Fibroblast of skin of abdomen (primary cell): ENCODE data around the gene SLIT1.
"Not testable (repeated sequence)": the region's sequence is repeated elsewhere in the genome, so short reads cannot be mapped to it uniquely, and the experiment has no call there.

Experiments
- DNase-seq: peaks from one replicate; pipeline ENCODE4 v3.0.0-alpha.2; 2013

Gene SLIT1

DNA sequence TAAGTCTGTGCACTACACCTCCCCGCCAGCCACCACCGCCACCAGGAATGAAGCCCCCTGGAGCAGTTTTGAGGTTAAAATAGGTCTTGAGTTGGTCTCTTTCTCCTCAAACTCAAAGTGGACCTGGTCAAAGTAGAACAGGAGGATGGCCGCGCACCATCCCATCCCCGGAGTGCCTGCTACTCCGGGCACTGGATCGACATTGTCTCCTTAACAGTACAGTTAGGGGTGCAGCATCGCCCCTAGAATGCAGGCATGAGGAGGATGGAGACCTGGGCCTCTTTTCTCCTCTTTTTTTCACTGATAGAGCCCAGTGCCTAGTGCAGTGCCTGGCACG is 145.5 kb downstream of the SLIT1 start:
- DNase-seq = no peak

GRCh38 chr10:97039538-97040247 is 146.1 kb downstream of the SLIT1 start:
- DNase-seq = no peak

DNA sequence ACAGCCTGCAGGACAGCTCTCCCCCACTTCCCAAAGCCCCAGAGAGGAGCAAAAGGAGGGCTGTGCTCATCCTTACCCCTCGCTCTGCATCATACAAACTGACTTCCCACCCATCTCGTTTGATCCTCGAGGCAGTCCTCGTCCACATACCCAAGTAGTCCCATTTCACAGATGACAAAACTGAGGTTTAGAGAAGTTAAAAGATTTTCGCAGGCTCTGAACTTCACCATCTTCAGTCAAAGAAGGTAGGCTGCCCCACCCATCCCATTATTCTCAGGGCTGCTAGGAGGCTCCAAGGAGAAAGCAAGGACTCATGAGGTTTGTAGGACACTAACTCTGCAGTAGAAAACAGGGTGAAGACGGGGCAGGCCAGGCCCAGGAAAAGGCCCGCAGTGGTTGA is 147.1 kb downstream of the SLIT1 start:
- DNase-seq = no peak

DNA sequence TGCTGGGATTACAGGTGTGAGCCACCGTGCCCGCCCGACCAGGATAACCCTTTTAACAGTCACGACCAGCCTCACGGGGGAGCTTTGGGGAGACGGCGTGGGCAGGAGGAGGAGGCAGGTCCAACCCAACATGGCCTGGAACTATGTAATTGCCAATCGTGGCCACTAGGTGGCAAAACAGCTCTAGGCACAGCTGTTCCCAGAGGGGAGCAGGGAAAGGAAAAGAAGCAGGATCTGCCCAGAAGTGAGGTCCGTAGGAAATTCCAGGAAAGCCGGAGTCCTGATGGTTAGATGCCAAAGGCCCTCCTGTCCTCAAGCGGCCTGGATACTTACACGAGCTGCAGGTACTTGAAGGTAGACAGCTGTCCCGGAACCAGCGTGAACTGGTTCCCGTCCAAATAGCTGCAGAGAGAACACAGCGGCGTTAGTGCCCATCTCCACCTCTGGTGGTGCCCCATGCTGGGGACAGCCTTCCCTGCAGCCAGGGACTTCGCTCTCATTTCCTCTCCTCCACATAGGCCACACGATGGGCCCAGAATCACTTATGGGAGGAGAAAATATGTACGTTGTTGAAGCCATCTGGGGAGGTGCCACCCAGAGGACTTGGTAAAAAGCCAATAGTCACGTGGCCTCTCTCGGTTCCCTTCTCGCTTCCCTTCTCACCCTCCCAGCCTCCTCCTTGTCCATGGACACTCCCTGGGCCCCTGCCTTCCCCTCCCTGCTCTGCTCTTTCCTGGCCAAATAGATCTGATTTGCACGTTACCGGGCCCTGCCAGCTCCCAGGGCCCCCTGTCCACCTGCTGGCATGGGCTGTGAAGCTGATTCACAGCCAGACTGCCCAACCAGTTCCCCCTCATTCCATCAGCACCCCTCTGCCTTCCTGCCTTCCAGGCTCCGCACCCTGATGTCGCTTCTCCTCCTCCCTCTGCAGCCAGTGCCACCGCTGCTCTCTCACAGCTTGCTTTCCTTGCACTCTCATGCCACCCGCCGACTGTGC is 148.1 kb downstream of the SLIT1 start:
- peak; percentile 76 for DNase-seq

DNA sequence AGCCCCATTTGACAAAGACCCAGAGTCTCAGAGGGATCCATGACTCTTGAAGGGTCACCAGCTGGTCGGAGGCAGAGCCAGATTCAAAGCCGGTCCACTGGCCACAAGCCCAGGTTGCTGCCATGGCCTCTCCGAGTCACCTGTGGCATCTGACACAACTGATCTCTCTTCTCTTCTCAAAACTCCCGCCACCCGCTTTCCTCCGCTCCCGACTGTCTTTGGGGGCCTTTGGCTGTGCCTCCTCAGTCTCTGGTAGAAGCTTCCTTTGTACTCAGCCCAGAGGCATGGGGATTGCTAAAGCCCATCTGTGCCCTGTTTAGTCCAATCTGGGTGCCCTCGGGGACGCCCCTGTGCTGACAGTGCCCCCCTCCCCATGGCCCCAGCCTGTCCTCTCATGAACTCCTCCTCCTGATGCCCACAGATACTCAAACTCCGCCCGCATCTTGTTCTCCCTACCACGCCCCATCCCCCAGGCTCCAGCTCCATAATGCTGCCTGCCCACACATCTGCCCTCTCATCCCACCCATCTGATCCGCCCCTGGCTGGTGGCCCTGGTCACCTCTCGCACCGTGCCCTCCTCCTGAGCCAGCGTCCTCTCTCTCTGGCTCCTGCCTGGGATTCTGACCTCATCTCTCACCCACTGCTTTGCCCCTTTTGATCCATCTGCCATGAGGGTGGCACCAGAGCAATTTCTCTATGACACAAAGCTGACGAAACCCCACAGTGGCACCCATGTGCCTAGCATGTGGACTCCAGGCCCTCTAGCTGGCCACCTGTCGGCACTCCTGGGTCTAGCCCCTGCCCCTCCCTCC is 150.6 kb downstream of the SLIT1 start:
- no peak for DNase-seq

DNA sequence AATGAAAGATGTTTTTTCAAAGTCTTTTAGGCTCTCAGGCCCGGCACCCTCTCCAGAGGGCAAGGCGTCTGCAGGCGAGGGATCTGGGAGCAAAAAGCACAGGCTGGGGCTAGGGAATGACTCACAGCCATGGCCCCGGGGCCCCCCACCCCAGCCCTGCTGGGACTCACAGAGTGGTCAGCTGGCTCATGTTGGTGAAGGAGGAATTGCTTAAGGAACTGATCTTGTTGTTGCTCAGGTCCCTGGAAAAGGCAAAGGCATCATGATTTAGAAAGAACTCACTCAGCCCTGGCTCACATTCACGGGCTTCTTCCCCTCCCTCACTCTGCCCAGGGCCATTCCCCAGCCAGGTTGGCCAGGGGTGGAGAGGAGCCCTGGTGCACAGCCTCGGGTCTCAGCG is 151.5 kb downstream of the SLIT1 start:
- no peak for DNase-seq

- not testable (repeated sequence) for DNase-seq
These were observed 151.9 kb downstream of the SLIT1 start for GRCh38 chr10:97033841-97034240.

DNA sequence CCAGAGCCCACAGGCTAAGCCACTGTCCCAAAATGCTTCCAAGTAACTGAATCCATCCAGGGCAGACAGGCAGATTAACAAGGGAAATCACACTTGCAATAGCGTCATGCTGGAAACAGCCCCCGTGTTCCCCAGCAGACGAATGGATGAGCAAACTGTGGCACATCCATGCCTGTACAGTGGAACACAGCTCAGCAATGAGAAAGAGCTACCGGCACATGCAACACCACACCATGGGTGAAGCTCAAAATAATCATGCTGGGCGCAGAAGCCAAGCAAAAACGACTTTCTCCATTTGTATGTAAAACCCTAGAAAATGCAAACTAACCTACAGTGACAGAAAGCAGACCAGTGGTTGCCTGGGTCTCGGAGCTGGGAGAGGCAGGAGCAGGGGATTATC is 153.1 kb downstream of the SLIT1 start:
- no peak for DNase-seq

DNA sequence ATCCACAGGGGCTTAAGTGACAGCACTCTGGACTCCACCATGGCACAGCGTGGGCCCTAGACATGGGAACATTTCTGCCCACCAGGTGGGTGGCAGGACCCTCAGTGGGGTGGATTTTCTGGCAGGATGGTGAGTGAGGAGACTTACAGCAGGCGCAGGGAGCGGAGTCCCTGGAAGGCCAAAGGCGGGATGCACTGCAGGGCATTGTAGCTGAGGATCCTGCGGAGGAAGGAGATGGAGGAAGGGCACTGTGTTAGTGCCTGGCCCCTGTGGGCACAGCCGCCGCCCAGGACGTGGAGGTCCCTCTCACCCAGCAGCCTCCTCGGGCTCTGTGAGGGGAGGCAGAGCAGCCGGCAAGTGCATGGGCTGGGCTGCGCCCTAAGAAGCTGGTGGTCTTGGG is 154.3 kb downstream of the SLIT1 start:
- no peak for DNase-seq

- no peak for DNase-seq
These were observed 154.9 kb downstream of the SLIT1 start for GRCh38 chr10:97030894-97031293.

DNA sequence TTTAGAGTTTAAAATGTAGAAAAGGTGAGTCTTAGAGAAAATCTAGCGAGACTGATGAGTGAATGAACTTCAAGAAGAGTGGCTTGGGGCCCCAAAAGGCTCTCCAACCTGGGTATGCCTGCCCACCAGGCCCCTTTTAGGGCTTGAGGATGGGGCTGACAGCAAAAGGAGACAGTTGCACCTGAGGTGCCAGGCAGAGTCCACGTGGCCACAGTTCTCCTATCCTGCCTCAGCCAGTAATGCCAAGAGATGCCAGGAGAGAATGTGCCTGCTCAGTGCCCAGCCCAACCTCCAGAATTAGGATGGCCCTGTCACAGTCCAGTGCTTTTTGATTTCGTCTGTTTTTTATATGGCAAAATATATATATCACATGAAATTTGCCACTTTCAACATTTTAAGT is 156.5 kb downstream of the SLIT1 start:
- DNase-seq = no peak

GRCh38 chr10:97028832-97029178 is 157.0 kb downstream of the SLIT1 start:
- DNase-seq = no peak

DNA sequence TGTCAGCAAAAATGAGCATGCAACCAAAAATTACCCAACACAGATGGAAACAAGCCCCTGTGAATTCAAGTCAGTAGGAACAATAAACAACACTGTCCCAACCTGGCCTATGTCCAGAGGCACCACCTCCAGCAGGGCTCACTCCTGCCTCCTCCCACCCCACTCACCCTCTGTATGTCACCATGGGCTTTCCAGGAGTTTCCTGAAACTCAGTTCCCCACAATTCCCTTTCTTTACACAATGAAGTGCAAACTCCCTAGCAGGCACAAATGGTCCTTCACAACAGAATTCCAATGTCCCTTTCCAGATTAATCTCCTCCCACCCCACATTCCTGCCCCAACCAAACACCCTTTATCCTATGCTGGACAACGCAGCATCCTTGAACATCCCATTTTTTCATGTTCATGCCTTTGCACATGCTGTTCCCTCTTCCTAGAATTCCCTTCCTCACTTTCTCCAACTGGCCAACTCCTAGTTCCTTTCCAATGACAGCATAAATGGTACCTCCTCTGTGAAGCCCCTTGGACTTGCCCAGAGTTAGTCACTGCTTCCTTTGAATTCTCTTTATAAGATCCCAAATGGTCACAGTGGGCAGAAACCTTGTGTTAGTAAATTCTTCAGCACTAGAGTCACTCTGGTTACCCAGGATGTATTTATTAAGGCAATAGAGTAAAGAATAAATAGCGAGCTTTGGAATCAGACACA is 157.5 kb downstream of the SLIT1 start:
- DNase-seq = peak; percentile 33

DNA sequence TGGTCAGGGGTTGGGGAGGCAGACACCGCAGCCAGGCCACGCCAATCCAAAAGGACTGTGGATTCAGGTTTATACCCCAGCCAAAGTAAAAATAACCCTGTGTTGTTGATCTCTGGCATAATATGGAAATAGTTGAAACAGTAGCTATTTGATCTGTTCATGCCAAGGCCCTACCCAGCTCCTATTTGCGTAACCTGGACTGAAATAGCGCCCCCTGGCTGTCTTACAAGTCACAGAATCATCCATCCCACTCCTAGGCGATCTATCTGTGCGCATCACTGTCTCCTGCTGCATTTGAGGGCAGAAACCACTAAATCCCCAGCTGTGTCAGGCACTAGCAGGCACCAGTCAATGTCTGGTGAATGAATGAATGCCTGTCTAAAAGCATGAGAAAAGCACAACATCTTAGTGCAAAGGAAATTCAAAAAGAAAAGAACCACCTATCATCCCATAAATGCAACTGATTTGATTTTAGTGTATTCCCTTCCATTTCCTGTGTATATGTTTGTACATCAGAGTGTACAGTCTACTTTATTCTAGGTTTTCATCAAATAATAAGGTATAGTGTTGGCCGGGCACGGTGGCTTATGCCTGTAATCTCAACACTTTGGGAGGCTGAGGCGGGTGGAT is 160.0 kb downstream of the SLIT1 start:
- DNase-seq = peak; percentile 28

GRCh38 chr10:97024168-97025073 is 161.3 kb downstream of the SLIT1 start:
- peak; percentile 51 for DNase-seq

DNA sequence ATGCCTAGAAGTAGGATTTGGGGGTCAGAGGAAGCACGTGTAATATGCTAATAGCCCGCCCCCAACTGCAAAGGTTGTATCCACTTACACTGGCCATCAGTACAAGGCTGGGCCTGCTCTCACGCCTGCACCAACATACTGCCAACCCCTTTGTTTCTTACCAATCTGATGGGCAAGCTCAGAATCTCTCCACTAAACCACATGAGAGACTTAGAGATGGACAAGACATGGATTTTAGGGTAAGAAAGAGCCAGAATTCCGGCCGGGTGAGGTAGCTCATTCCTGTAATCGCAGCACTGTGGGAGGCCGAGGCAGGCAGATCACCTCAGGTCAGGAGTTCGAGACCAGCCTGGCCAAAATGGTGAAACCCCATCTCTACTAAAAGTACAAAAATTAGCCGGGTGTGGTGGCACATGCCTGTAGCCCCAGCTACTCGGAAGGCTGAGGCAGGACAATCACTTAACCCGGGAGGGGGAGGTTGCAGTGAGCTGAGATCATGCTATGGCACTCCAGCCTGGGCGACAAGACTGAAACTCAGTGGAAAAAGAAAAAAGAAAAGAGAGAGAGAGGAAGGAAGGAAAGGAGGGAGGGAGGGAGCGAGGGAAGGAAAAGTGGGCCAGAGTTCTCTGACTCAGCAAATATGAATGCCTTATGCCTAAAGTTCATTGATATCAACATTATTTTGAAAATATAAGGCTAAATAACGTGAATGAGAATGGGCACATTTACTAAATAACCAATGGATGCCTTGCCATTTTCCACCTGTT is 162.2 kb downstream of the SLIT1 start:
- DNase-seq = peak; percentile 16

- no peak for DNase-seq
These were observed 163.1 kb downstream of the SLIT1 start for GRCh38 chr10:97022616-97023015.

GRCh38 chr10:97020452-97021400 is 165.0 kb downstream of the SLIT1 start:
- DNase-seq = peak; percentile 9
